ENCODE measurements around the gene SCD5. TPM values are rescaled to one million over a fixed set of nuclear protein-coding genes. Genes with fewer than 3 reads are reported as not detected.
A peak's percentile ranks its signal among the peaks of the same experiment; 100 is the strongest.

Gene SCD5
- total RNA-seq, 2 donors from 2014 or later = 9.7 to 14.0 TPM

DNA sequence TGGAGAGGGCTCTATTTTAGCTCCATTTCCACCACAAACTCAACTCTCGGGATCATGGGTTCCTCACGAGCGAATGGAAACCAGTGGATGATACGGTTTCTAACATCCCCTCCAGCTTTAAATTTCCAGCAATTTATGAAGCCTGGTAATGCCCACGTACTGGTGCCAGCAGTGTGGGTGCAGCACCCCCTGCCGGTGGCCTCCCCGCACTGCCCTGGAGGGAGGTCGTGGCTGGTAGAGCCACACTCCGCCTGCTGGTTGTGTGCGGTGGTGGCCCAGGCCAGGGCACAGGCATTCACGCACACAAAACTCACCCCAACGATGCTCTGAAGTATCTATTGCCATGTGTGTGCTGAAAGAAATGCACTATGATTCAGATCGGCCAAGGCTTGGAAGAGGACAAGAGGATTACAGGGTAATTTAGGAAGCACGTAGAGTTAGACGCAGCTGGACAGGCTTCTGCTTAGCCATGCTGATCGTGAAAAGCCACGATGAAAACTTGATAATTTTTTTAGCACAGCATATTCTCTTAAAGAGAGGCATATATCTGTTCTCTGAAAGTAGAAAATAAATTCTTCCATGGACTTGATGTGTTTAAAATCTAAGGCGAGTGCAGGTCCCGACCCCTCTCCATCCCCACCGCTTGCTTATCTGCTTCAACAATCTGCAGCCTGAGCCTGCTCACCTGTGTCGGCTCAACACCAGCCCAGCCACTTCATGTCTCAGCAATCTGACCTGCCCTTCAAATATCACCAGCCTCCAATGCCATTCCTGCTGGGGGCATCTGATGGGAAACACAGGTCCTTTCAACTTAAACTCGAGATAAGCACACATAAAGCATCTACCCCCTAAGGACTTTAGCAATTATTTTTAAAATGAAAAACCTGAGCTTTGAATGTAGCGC, 59.1 kb downstream of the SCD5 start:
- Histone ChIP-seq H3K27ac (no peak overlapping the region), H3K4me3 (no peak overlapping the region), H3K27me3 (no peaks in the 10 kb centered on the region), H3K4me1 (no peaks in the 10 kb centered on the region), H3K36me3 (no peaks in the 10 kb centered on the region), H3K9me3 (no peaks in the 10 kb centered on the region)
- TF ChIP-seq, protein P1, sequence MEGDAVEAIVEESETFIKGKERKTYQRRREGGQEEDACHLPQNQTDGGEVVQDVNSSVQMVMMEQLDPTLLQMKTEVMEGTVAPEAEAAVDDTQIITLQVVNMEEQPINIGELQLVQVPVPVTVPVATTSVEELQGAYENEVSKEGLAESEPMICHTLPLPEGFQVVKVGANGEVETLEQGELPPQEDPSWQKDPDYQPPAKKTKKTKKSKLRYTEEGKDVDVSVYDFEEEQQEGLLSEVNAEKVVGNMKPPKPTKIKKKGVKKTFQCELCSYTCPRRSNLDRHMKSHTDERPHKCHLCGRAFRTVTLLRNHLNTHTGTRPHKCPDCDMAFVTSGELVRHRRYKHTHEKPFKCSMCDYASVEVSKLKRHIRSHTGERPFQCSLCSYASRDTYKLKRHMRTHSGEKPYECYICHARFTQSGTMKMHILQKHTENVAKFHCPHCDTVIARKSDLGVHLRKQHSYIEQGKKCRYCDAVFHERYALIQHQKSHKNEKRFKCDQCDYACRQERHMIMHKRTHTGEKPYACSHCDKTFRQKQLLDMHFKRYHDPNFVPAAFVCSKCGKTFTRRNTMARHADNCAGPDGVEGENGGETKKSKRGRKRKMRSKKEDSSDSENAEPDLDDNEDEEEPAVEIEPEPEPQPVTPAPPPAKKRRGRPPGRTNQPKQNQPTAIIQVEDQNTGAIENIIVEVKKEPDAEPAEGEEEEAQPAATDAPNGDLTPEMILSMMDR (IDR thresholded peaks at IDR 0.05) = peak; percentile 59 to 92
- DNase-seq (ENCODE audit: low spot score) = peak; percentile 74

DNA sequence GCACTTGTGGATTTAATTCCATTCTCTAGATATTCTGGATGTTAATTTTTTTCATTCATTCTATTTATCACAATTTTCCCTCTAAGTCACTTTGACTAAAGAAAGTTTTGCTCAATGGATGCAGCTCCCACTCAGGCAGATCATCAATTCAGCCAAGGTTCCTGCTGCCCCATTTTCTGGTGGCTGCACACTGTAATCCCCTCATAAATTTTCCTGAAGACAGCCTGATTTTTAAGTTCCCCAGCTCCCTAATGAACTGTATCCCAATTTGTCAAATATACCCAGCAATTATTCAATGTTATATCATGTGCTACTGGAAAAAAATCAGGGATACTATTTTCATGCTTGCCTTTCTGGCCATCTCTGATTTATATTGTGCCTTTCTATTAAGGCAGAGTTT, 61.2 kb downstream of the SCD5 start:
- DNase-seq (ENCODE audit: low spot score) = no peak
- H3K4me3 ChIP-seq = no peak overlapping the region
- H3K27ac ChIP-seq = no peak overlapping the region
- H3K9me3 ChIP-seq = no peaks in the 10 kb centered on the region
- no peaks in the 10 kb centered on the region for H3K27me3 ChIP-seq
- no peaks in the 10 kb centered on the region for H3K36me3 ChIP-seq
- H3K4me1 ChIP-seq = no peaks in the 10 kb centered on the region
- TF ChIP-seq, protein P1 (IDR thresholded peaks at IDR 0.05) = no peak

DNA sequence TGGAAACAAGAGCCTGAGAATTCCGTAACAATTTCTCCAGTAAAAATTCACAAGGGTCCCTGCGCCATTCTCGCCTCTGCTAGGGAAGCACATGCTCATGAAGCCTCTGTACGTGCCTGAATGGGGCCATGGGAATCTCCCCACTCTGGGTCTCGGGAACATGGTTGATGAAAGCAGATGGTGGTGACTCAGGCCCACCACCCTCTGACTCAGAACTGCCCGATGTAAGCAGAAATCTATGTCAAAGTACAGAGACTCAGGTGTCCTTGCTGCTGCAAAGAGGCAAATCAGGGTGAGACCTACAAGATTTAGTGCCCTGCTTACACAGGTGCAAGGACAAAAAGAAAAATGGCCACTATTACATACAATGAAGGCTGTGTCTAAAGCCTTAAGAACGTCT, 65.0 kb downstream of the SCD5 start:
- Histone ChIP-seq H3K27me3 (no peaks in the 10 kb centered on the region), H3K36me3 (no peaks in the 10 kb centered on the region), H3K27ac (no peak overlapping the region), H3K9me3 (no peaks in the 10 kb centered on the region), H3K4me1 (no peaks in the 10 kb centered on the region), H3K4me3 (no peak overlapping the region)
- TF ChIP-seq, protein P1 (IDR thresholded peaks at IDR 0.05) = no peak
- no peak for DNase-seq (ENCODE audit: low spot score)

DNA sequence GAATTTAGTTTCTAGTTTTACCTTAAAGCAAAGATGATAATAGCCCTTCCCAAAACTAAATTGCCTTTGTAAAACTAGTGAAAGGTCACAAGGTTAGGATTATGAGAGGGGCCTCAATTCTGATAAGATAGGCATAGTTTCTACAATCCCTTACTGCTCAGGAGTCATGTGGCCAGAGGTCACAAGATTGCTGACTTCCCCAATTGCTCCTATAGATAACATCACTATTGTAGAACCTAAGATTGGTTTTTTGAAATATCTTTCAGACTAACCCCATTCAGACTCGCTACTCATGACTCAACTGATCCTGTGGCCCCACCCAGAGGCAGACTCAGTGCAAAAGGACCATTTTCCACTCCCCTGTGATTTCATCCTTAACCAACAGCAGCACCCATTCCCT, 70.3 kb downstream of the SCD5 start:
- Histone ChIP-seq H3K27ac (no peak overlapping the region), H3K4me1 (no peaks in the 10 kb centered on the region), H3K27me3 (no peaks in the 10 kb centered on the region), H3K4me3 (no peak overlapping the region), H3K36me3 (no peaks in the 10 kb centered on the region), H3K9me3 (no peaks in the 10 kb centered on the region)
- no peak for DNase-seq (ENCODE audit: low spot score)
- TF ChIP-seq, protein P1 (IDR thresholded peaks at IDR 0.05) = no peak

DNA sequence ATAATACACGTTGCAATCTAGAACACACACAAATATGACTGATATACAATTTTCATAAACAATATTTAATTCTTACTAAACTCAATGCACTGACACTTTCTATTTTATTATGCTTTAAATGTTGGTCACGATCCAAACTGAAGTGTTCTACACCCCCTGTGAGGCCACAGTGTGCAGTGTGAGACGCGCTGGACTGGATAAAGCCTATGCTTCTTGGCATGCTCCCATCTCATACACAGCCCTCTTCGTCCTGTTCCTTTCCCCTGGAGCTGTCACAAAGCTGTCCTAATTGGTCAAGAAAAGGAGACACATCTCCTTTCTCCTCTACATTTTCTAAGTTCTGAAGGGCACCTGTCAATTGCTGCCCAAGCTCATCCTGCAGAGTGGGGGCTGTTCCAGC, 72.0 kb downstream of the SCD5 start:
- no peaks in the 10 kb centered on the region for H3K27me3 ChIP-seq
- TF ChIP-seq, protein P1 (IDR thresholded peaks at IDR 0.05) = no peak
- H3K27ac ChIP-seq = no peak overlapping the region
- no peak for DNase-seq (ENCODE audit: low spot score)
- H3K4me1 ChIP-seq = no peaks in the 10 kb centered on the region
- H3K36me3 ChIP-seq = no peaks in the 10 kb centered on the region
- no peaks in the 10 kb centered on the region for H3K9me3 ChIP-seq
- no peak overlapping the region for H3K4me3 ChIP-seq

Measured in right atrium auricular region (tissue), 2 donors.